K562 (cell line): ENCODE data around the gene PLEKHM3.

Experiments
- HBP1 ChIP-seq: fragments of 450-650 bp; formaldehyde crosslinking; IDR thresholded peaks from 2 replicates; pipeline ENCODE4 v1.4.0; 2022; ENCODE audit warnings: missing genetic modification characterization
- RAD21 ChIP-seq, 2 experiments: fragments of 250-450 bp in 1 of 2; fragments of 450-650 bp in 1 of 2; sonication (Bioruptor Pico) in 1 of 2; formaldehyde crosslinking in 1 of 2; IDR thresholded peaks in 1 of 2; conservative IDR thresholded peaks in 1 of 2; 2 replicates each; pipeline versions ENCODE4 v1.4.0 to v1.8.0; 2020 to 2022; ENCODE audit warnings: mild to moderate bottlenecking in 2 of 2, moderate library complexity in 1 of 2
- RFX1 ChIP-seq: fragments of 450-650 bp; IDR thresholded peaks from 2 replicates; pipeline ENCODE4 v1.6.1; 2016; ENCODE audit warnings: mild to moderate bottlenecking, moderate library complexity
- TF ChIP-seq, protein P1 (sequence below), 2 experiments: fragments of 450-650 bp; formaldehyde crosslinking in 1 of 2; IDR thresholded peaks; 2 replicates each; pipeline versions ENCODE4 v1.4.0 to v1.6.1; 2014 to 2020; ENCODE audit warnings: mild to moderate bottlenecking in 2 of 2, borderline replicate concordance in 1 of 2, low read depth in 1 of 2
- TF ChIP-seq, protein P2 (sequence below), 3 experiments: IDR thresholded peaks in 2 of 3; conservative IDR thresholded peaks in 1 of 3; 2 replicates each; pipeline ENCODE4 v1.5.1; 2011 to 2012; ENCODE audit warnings: low read length in 3 of 3, mild to moderate bottlenecking in 3 of 3, control low read depth in 2 of 3, improper control_type of control experiment in 1 of 3, inconsistent platforms in 1 of 3, low read depth in 1 of 3, mixed read lengths in 1 of 3, moderate library complexity in 1 of 3; ENCODE audit not compliant: insufficient read depth in 2 of 3

GRCh38 chr2:208062961-208063360 is 37.6 kb upstream of the PLEKHM3 start:
- TF ChIP-seq RAD21 (CRISPR knock-in tag; conservative IDR thresholded peaks at IDR 0.05 in 1 of 2, IDR thresholded peaks at IDR 0.05 in 1 of 2) (no peak), RFX1 (no peak), HBP1 (CRISPR knock-in tag) (no peak)
- TF ChIP-seq, protein P1, sequence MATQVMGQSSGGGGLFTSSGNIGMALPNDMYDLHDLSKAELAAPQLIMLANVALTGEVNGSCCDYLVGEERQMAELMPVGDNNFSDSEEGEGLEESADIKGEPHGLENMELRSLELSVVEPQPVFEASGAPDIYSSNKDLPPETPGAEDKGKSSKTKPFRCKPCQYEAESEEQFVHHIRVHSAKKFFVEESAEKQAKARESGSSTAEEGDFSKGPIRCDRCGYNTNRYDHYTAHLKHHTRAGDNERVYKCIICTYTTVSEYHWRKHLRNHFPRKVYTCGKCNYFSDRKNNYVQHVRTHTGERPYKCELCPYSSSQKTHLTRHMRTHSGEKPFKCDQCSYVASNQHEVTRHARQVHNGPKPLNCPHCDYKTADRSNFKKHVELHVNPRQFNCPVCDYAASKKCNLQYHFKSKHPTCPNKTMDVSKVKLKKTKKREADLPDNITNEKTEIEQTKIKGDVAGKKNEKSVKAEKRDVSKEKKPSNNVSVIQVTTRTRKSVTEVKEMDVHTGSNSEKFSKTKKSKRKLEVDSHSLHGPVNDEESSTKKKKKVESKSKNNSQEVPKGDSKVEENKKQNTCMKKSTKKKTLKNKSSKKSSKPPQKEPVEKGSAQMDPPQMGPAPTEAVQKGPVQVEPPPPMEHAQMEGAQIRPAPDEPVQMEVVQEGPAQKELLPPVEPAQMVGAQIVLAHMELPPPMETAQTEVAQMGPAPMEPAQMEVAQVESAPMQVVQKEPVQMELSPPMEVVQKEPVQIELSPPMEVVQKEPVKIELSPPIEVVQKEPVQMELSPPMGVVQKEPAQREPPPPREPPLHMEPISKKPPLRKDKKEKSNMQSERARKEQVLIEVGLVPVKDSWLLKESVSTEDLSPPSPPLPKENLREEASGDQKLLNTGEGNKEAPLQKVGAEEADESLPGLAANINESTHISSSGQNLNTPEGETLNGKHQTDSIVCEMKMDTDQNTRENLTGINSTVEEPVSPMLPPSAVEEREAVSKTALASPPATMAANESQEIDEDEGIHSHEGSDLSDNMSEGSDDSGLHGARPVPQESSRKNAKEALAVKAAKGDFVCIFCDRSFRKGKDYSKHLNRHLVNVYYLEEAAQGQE (IDR thresholded peaks at IDR 0.05; ENCODE audit: borderline replicate concordance) = no peak
- TF ChIP-seq, protein P1 (CRISPR knock-in tag; IDR thresholded peaks at IDR 0.05; ENCODE audit: low read depth) = no peak
- TF ChIP-seq, protein P2, sequence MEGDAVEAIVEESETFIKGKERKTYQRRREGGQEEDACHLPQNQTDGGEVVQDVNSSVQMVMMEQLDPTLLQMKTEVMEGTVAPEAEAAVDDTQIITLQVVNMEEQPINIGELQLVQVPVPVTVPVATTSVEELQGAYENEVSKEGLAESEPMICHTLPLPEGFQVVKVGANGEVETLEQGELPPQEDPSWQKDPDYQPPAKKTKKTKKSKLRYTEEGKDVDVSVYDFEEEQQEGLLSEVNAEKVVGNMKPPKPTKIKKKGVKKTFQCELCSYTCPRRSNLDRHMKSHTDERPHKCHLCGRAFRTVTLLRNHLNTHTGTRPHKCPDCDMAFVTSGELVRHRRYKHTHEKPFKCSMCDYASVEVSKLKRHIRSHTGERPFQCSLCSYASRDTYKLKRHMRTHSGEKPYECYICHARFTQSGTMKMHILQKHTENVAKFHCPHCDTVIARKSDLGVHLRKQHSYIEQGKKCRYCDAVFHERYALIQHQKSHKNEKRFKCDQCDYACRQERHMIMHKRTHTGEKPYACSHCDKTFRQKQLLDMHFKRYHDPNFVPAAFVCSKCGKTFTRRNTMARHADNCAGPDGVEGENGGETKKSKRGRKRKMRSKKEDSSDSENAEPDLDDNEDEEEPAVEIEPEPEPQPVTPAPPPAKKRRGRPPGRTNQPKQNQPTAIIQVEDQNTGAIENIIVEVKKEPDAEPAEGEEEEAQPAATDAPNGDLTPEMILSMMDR (IDR thresholded peaks at IDR 0.05 in 2 of 3, conservative IDR thresholded peaks at IDR 0.05 in 1 of 3; ENCODE audit: insufficient read depth in 2 of 3, low read depth in 1 of 3, low read length in 3 of 3) = no peak
